Measurements from ENCODE around the gene ASXL3.

DNA sequence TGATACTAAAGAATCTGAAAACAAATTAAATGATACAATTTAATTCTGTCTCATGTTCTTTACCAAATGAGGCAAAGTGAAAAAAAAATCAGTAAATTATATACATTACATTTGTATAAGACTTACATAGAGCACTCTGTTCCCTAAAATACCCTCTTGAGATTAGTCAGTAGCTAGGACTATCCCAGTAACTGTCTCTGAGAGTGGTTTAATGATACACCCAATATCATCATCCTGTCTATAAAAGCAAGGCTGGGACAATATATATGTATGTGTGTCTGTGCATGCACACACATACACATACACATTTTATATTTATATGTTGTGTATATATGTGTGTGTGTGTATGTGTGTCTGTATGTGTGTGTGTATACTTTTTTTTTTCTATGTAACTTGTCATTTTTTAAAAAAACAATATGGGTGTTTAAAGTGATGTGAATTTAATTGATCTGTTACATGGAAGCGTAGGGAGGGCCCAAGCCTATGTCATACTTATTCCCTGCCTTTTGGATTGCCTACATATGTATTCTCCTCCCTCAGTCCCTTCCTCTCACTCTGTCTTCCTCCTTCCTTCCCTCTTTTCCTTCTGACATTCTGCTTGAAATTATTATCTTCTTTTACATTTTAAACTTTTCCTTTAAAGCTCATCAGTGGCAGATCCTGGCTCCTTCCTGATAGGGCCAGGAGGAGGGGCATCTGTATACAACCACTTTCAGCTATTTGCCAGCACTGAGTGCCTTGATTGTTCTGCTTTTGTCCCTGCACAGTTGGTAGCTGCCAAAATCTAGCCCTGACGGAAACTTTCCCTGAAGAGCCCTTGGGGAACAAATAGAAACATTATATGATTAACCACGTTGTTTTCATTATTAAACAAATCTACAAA is 6.8 kb downstream of the ASXL3 start:
- TF ChIP-seq, protein P1, sequence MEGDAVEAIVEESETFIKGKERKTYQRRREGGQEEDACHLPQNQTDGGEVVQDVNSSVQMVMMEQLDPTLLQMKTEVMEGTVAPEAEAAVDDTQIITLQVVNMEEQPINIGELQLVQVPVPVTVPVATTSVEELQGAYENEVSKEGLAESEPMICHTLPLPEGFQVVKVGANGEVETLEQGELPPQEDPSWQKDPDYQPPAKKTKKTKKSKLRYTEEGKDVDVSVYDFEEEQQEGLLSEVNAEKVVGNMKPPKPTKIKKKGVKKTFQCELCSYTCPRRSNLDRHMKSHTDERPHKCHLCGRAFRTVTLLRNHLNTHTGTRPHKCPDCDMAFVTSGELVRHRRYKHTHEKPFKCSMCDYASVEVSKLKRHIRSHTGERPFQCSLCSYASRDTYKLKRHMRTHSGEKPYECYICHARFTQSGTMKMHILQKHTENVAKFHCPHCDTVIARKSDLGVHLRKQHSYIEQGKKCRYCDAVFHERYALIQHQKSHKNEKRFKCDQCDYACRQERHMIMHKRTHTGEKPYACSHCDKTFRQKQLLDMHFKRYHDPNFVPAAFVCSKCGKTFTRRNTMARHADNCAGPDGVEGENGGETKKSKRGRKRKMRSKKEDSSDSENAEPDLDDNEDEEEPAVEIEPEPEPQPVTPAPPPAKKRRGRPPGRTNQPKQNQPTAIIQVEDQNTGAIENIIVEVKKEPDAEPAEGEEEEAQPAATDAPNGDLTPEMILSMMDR (IDR thresholded peaks at IDR 0.05; ENCODE audit: poor library complexity, severe bottlenecking) = no peak
- TF ChIP-seq POLR2AphosphoS5 (IDR thresholded peaks at IDR 0.05) (no peak), EP300 (conservative IDR thresholded peaks at IDR 0.05; ENCODE audit: poor library complexity, severe bottlenecking) (no peak), EZH2 (IDR thresholded peaks at IDR 0.05; ENCODE audit: borderline replicate concordance, insufficient read depth, low read length, poor library complexity, severe bottlenecking) (no peak), MXI1 (conservative IDR thresholded peaks at IDR 0.05; ENCODE audit: poor library complexity, severe bottlenecking) (no peak), TAF1 (IDR thresholded peaks at IDR 0.05; ENCODE audit: low read depth) (no peak), RAD21 (conservative IDR thresholded peaks at IDR 0.05) (no peak), SMC3 (conservative IDR thresholded peaks at IDR 0.05; ENCODE audit: poor library complexity) (no peak)
- TF ChIP-seq, protein P2, sequence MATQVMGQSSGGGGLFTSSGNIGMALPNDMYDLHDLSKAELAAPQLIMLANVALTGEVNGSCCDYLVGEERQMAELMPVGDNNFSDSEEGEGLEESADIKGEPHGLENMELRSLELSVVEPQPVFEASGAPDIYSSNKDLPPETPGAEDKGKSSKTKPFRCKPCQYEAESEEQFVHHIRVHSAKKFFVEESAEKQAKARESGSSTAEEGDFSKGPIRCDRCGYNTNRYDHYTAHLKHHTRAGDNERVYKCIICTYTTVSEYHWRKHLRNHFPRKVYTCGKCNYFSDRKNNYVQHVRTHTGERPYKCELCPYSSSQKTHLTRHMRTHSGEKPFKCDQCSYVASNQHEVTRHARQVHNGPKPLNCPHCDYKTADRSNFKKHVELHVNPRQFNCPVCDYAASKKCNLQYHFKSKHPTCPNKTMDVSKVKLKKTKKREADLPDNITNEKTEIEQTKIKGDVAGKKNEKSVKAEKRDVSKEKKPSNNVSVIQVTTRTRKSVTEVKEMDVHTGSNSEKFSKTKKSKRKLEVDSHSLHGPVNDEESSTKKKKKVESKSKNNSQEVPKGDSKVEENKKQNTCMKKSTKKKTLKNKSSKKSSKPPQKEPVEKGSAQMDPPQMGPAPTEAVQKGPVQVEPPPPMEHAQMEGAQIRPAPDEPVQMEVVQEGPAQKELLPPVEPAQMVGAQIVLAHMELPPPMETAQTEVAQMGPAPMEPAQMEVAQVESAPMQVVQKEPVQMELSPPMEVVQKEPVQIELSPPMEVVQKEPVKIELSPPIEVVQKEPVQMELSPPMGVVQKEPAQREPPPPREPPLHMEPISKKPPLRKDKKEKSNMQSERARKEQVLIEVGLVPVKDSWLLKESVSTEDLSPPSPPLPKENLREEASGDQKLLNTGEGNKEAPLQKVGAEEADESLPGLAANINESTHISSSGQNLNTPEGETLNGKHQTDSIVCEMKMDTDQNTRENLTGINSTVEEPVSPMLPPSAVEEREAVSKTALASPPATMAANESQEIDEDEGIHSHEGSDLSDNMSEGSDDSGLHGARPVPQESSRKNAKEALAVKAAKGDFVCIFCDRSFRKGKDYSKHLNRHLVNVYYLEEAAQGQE (IDR thresholded peaks at IDR 0.05; ENCODE audit: borderline replicate concordance) = no peak

Measured in neural cell (in vitro differentiated cells).